Astrocyte (in vitro differentiated cells and primary cell): ENCODE measurements around the gene SAMD4A. TPM values are rescaled to one million over a fixed set of nuclear protein-coding genes. Genes with fewer than 3 reads are reported as not detected.

Experiments
- DNase-seq: peaks from one replicate; pipeline ENCODE4 v3.0.0-alpha.2; 2010; ENCODE audit warnings: low read depth
- FAIRE-seq: peaks from 2 replicates; lab custom pipeline; 2011; peaks lifted over from hg19 to GRCh38; lab: Jason Lieb, UNC
- H2AFZ ChIP-seq: 2 replicates; pipeline ENCODE4 v1.6.0; 2012; ENCODE audit warnings: low read depth, low read length, inconsistent platforms
- H3K27ac ChIP-seq: 2 replicates; pipeline ENCODE4 v1.5.1; 2011; ENCODE audit warnings: low read depth, low read length, inconsistent platforms
- H3K27me3 ChIP-seq: 2 replicates; pipeline ENCODE4 v1.6.0; 2011; ENCODE audit warnings: low read length, inconsistent platforms; ENCODE audit not compliant: insufficient read depth
- H3K36me3 ChIP-seq: 2 replicates; pipeline ENCODE4 v1.5.1; 2011; ENCODE audit warnings: low read length, inconsistent platforms; ENCODE audit not compliant: insufficient read depth
- H3K4me1 ChIP-seq: 2 replicates; pipeline ENCODE4 v1.5.1; 2011; ENCODE audit warnings: low read length, inconsistent platforms; ENCODE audit not compliant: insufficient read depth
- H3K4me2 ChIP-seq: 2 replicates; pipeline ENCODE4 v1.6.0; 2012; ENCODE audit warnings: low read length, inconsistent platforms
- H3K4me3 ChIP-seq: 2 replicates; pipeline ENCODE4 v1.5.1; 2011; ENCODE audit warnings: low read depth, mild to moderate bottlenecking, low read length, inconsistent platforms; ENCODE audit not compliant: insufficient read depth
- H3K79me2 ChIP-seq: 2 replicates; pipeline ENCODE4 v1.6.0; 2012; ENCODE audit warnings: mild to moderate bottlenecking, low read length, inconsistent platforms; ENCODE audit not compliant: insufficient read depth
- H3K9ac ChIP-seq: 2 replicates; pipeline ENCODE4 v1.6.0; 2012; ENCODE audit warnings: mild to moderate bottlenecking, low read length, inconsistent platforms
- H3K9me3 ChIP-seq: 2 replicates; pipeline ENCODE4 v1.5.1; 2012; ENCODE audit warnings: low read depth, mild to moderate bottlenecking, low read length, inconsistent platforms; ENCODE audit not compliant: insufficient read depth
- H4K20me1 ChIP-seq: 2 replicates; pipeline ENCODE4 v1.6.0; 2012; ENCODE audit warnings: low read length, inconsistent platforms; ENCODE audit not compliant: insufficient read depth
- H3K27ac Mint-ChIP-seq: one replicate; pipeline ENCODE4 v1.8.0; 2021; ENCODE audit warnings: mild to moderate bottlenecking, mixed read lengths; ENCODE audit not compliant: unreplicated experiment
- H3K27me3 Mint-ChIP-seq: one replicate; pipeline ENCODE4 v1.8.0; 2021; ENCODE audit warnings: low read depth, mixed read lengths; ENCODE audit not compliant: unreplicated experiment
- H3K36me3 Mint-ChIP-seq: one replicate; pipeline ENCODE4 v1.8.0; 2021; ENCODE audit warnings: low read depth, mixed read lengths; ENCODE audit not compliant: unreplicated experiment
- H3K4me1 Mint-ChIP-seq: one replicate; pipeline ENCODE4 v1.8.0; 2021; ENCODE audit warnings: low read depth, mixed read lengths; ENCODE audit not compliant: unreplicated experiment
- H3K4me3 Mint-ChIP-seq: one replicate; pipeline ENCODE4 v1.8.0; 2021; ENCODE audit warnings: mild to moderate bottlenecking, moderate library complexity, mixed read lengths; ENCODE audit not compliant: unreplicated experiment
- H3K9me3 Mint-ChIP-seq: one replicate; pipeline ENCODE4 v1.8.0; 2021; ENCODE audit warnings: mild to moderate bottlenecking, mixed read lengths; ENCODE audit not compliant: unreplicated experiment
- CTCF ChIP-seq: IDR thresholded peaks from 2 replicates; pipeline ENCODE4 v1.5.1; 2011; ENCODE audit warnings: low read depth, mild to moderate bottlenecking, inconsistent platforms, low read length, moderate library complexity; ENCODE audit not compliant: insufficient read depth
- EZH2 ChIP-seq: IDR thresholded peaks from 2 replicates; pipeline ENCODE4 v1.6.1; 2012; ENCODE audit warnings: mild to moderate bottlenecking, low read length, inconsistent platforms; ENCODE audit not compliant: insufficient read depth
- total RNA-seq: library from RNA; stranded (reverse); gene quantifications from 2 replicates; pipeline ENCODE4 v1.2.1, GENCODE V29; 2021

Gene SAMD4A
- total RNA-seq, 1 donor from 2014 or later = 68.2 TPM

- no peak for TF ChIP-seq EZH2
- no peak overlapping the region for H3K4me3 ChIP-seq
- no peak for FAIRE-seq
Observed at GRCh38 chr14:54548491-54548890, 18.4 kb upstream of the SAMD4A start.

GRCh38 chr14:54549862-54550261, 17.1 kb upstream of the SAMD4A start:
- H3K9me3 ChIP-seq = no peaks in the 10 kb centered on the region
- H3K9ac ChIP-seq = no peak overlapping the region
- H3K4me2 ChIP-seq = no peak overlapping the region
- H3K27ac ChIP-seq = no peak overlapping the region
- Mint-ChIP-seq H3K4me3 (no peak overlapping the region), H3K9me3 (peaks cover 2% of the 10 kb centered on the region), H3K4me1 (no peaks in the 10 kb centered on the region), H3K36me3 (peaks cover 6% of the 10 kb centered on the region), H3K27me3 (peaks cover 2% of the 10 kb centered on the region), H3K27ac (no peak overlapping the region)
- FAIRE-seq (peak; percentile 76), DNase-seq (no peak)
- TF ChIP-seq CTCF = no peak
- no peak for TF ChIP-seq EZH2
- H4K20me1 ChIP-seq = no peaks in the 10 kb centered on the region
- no peaks in the 10 kb centered on the region for H3K36me3 ChIP-seq
- no peaks in the 10 kb centered on the region for H3K4me1 ChIP-seq
- no peaks in the 10 kb centered on the region for H3K27me3 ChIP-seq
- H2AFZ ChIP-seq = no peak overlapping the region
- no peaks in the 10 kb centered on the region for H3K79me2 ChIP-seq
- no peak overlapping the region for H3K4me3 ChIP-seq

More at GRCh38 chr14:54548491-54548890, 18.4 kb upstream of the SAMD4A start:
- Histone ChIP-seq H3K9me3 (no peaks in the 10 kb centered on the region), H2AFZ (no peak overlapping the region), H3K27me3 (no peaks in the 10 kb centered on the region), H3K36me3 (no peaks in the 10 kb centered on the region), H3K79me2 (no peaks in the 10 kb centered on the region), H3K4me1 (no peaks in the 10 kb centered on the region), H3K4me2 (no peak overlapping the region), H4K20me1 (no peaks in the 10 kb centered on the region), H3K9ac (no peak overlapping the region), H3K27ac (no peak overlapping the region)
- peaks cover 2% of the 10 kb centered on the region for H3K27me3 Mint-ChIP-seq
- peaks cover 2% of the 10 kb centered on the region for H3K9me3 Mint-ChIP-seq
- H3K4me1 Mint-ChIP-seq = no peaks in the 10 kb centered on the region
- no peak for DNase-seq
- no peak overlapping the region for H3K4me3 Mint-ChIP-seq
- peaks cover 6% of the 10 kb centered on the region for H3K36me3 Mint-ChIP-seq
- H3K27ac Mint-ChIP-seq = no peak overlapping the region

GRCh38 chr14:54550514-54550913, 16.4 kb upstream of the SAMD4A start:
- H3K4me1 ChIP-seq = no peaks in the 10 kb centered on the region
- Mint-ChIP-seq H3K27ac (no peak overlapping the region), H3K27me3 (peaks cover 2% of the 10 kb centered on the region), H3K36me3 (peaks cover 6% of the 10 kb centered on the region), H3K4me3 (no peak overlapping the region), H3K9me3 (peaks cover 2% of the 10 kb centered on the region), H3K4me1 (no peaks in the 10 kb centered on the region)
- H3K9me3 ChIP-seq = no peaks in the 10 kb centered on the region
- H3K4me2 ChIP-seq = no peak overlapping the region
- TF ChIP-seq CTCF = no peak
- no peak for TF ChIP-seq EZH2
- H3K27me3 ChIP-seq = no peaks in the 10 kb centered on the region
- H3K79me2 ChIP-seq = no peaks in the 10 kb centered on the region
- FAIRE-seq (no peak), DNase-seq (no peak)
- no peak overlapping the region for H3K4me3 ChIP-seq
- no peak overlapping the region for H3K27ac ChIP-seq
- H3K9ac ChIP-seq = no peak overlapping the region
- no peaks in the 10 kb centered on the region for H3K36me3 ChIP-seq
- H4K20me1 ChIP-seq = no peaks in the 10 kb centered on the region
- H2AFZ ChIP-seq = no peak overlapping the region
